Brain microvascular endothelial cell (primary cell): Measurements from ENCODE around the gene PADI3.

Source experiments
- DNase-seq: peaks from one replicate; pipeline ENCODE4 v3.0.0-alpha.2; 2020
- H3K27ac ChIP-seq: fragments of 250-450 bp; sonication (Bioruptor Pico); 2 replicates; pipeline ENCODE4 v1.5.1; 2020; ENCODE audit warnings: mild to moderate bottlenecking, moderate library complexity
- H3K27me3 ChIP-seq: fragments of 250-450 bp; sonication (Bioruptor Pico); replicated peaks from 2 replicates; pipeline ENCODE4 v1.5.1; 2020; ENCODE audit warnings: mild to moderate bottlenecking
- H3K36me3 ChIP-seq: fragments of 250-450 bp; sonication (Bioruptor Pico); replicated peaks from 2 replicates; pipeline ENCODE4 v1.5.1; 2020; ENCODE audit warnings: mild to moderate bottlenecking
- H3K4me3 ChIP-seq: 2 replicates; pipeline ENCODE4 v1.5.1; 2011; ENCODE audit warnings: low read depth, mild to moderate bottlenecking, control low read depth, low read length, moderate library complexity
- CTCF ChIP-seq: IDR thresholded peaks from 2 replicates; pipeline ENCODE4 v1.5.1; 2011; ENCODE audit warnings: low read depth, mild to moderate bottlenecking, moderate library complexity, low read length, control low read depth, inconsistent platforms; ENCODE audit errors: missing control alignments
- in situ Hi-C: cut with HindIII; loops from 2 replicates; pipeline ENCODE4 v1.10.0; 2017; ENCODE audit warnings: low sequenced_read_pairs, low pct_ligation_motif_present

The PADI3 gene

GRCh38 chr1:17280436-17280835 is 31.5 kb downstream of the PADI3 start:
- DNase-seq, result no peak
- in situ Hi-C loops, result no loop called here
- Histone ChIP-seq H3K4me3 (no peak overlapping the region), H3K36me3 (no peaks in the 10 kb centered on the region), H3K27me3 (peaks cover 16% of the 10 kb centered on the region), H3K27ac (no peak overlapping the region)
- no peak for TF ChIP-seq CTCF

GRCh38 chr1:17280894-17281293 is 32.0 kb downstream of the PADI3 start:
- Histone ChIP-seq H3K36me3 (no peaks in the 10 kb centered on the region), H3K27ac (no peak overlapping the region), H3K4me3 (no peak overlapping the region), H3K27me3 (peaks cover 16% of the 10 kb centered on the region)
- in situ Hi-C loops, result no loop called here
- DNase-seq, result no peak
- no peak for TF ChIP-seq CTCF

GRCh38 chr1:17281775-17282181 is 32.9 kb downstream of the PADI3 start:
- Histone ChIP-seq H3K27ac (no peak overlapping the region), H3K4me3 (no peak overlapping the region), H3K36me3 (no peaks in the 10 kb centered on the region), H3K27me3 (peaks cover 16% of the 10 kb centered on the region)
- DNase-seq, result no peak
- in situ Hi-C loops, result no loop called here
- no peak for TF ChIP-seq CTCF

GRCh38 chr1:17282836-17283235 is 33.9 kb downstream of the PADI3 start:
- no peak overlapping the region for H3K27ac ChIP-seq
- no peaks in the 10 kb centered on the region for H3K36me3 ChIP-seq
- DNase-seq, result no peak
- no peak for TF ChIP-seq CTCF
- in situ Hi-C loops, result no loop called here
- peaks cover 16% of the 10 kb centered on the region for H3K27me3 ChIP-seq
- H3K4me3 ChIP-seq, result no peak overlapping the region

GRCh38 chr1:17286646-17287045 is 37.7 kb downstream of the PADI3 start:
- no peak for TF ChIP-seq CTCF
- Histone ChIP-seq H3K27me3 (peaks cover 16% of the 10 kb centered on the region), H3K36me3 (no peaks in the 10 kb centered on the region), H3K4me3 (no peak overlapping the region), H3K27ac (no peak overlapping the region)
- in situ Hi-C loops, result no loop called here
- no peak for DNase-seq

GRCh38 chr1:17287130-17287776 is 38.4 kb downstream of the PADI3 start:
- Histone ChIP-seq H3K27ac (no peak overlapping the region), H3K27me3 (peaks cover 16% of the 10 kb centered on the region), H3K36me3 (no peaks in the 10 kb centered on the region), H3K4me3 (no peak overlapping the region)
- TF ChIP-seq CTCF, result no peak
- in situ Hi-C loops, result no loop called here
- DNase-seq, result peak; percentile 61
